ENCODE measurements around the gene ABCC8. TPM values are rescaled to one million over a fixed set of nuclear protein-coding genes. Genes with fewer than 3 reads are reported as not detected.

ABCC8 gene
- total RNA-seq, 2 donors from 2014 or later = 3.0 to 4.2 TPM

- no peak for DNase-seq (ENCODE audit: low spot score)
Observed at GRCh38 chr11:17402486-17402885, 74.2 kb downstream of the ABCC8 start.

GRCh38 chr11:17401841-17402240, 74.8 kb downstream of the ABCC8 start:
- no peaks in the 10 kb centered on the region for H3K36me3 ChIP-seq
- no peak overlapping the region for H3K4me3 ChIP-seq
- no peak for TF ChIP-seq CTCF (IDR thresholded peaks at IDR 0.05)
- no peaks in the 10 kb centered on the region for H3K9me3 ChIP-seq
- H3K27ac ChIP-seq = peak overlapping the region in 1 of 2 donors; percentile 45
- peaks cover 0 to 35% of the 10 kb centered on the region in 2 donors for H3K4me1 ChIP-seq
- DNase-seq (ENCODE audit: low spot score) = no peak
- no peaks in the 10 kb centered on the region for H3K27me3 ChIP-seq

More at GRCh38 chr11:17402486-17402885, 74.2 kb downstream of the ABCC8 start:
- Histone ChIP-seq H3K27ac (no peak overlapping the region), H3K9me3 (no peaks in the 10 kb centered on the region), H3K27me3 (no peaks in the 10 kb centered on the region), H3K36me3 (no peaks in the 10 kb centered on the region), H3K4me1 (peaks cover 0 to 36% of the 10 kb centered on the region in 2 donors), H3K4me3 (no peak overlapping the region)
- no peak for TF ChIP-seq CTCF (IDR thresholded peaks at IDR 0.05)

- H3K27ac ChIP-seq = peak overlapping the region; percentile 35 to 45
- no peak for TF ChIP-seq CTCF (IDR thresholded peaks at IDR 0.05)
- H3K9me3 ChIP-seq = no peaks in the 10 kb centered on the region
- peaks cover 0 to 30% of the 10 kb centered on the region in 2 donors for H3K4me1 ChIP-seq
- H3K27me3 ChIP-seq = no peaks in the 10 kb centered on the region
- no peaks in the 10 kb centered on the region for H3K36me3 ChIP-seq
- DNase-seq (ENCODE audit: low spot score) = no peak
- no peak overlapping the region for H3K4me3 ChIP-seq
Observed at GRCh38 chr11:17401316-17401715, 75.3 kb downstream of the ABCC8 start.

GRCh38 chr11:17400048-17400775, 76.4 kb downstream of the ABCC8 start:
- H3K4me3 ChIP-seq = no peak overlapping the region
- no peak for DNase-seq (ENCODE audit: low spot score)
- peaks cover 0 to 19% of the 10 kb centered on the region in 2 donors for H3K4me1 ChIP-seq
- TF ChIP-seq CTCF (IDR thresholded peaks at IDR 0.05) = no peak
- H3K27me3 ChIP-seq = no peaks in the 10 kb centered on the region
- no peak overlapping the region for H3K27ac ChIP-seq
- no peaks in the 10 kb centered on the region for H3K36me3 ChIP-seq
- no peaks in the 10 kb centered on the region for H3K9me3 ChIP-seq

- peaks cover 0 to 12% of the 10 kb centered on the region in 2 donors for H3K4me1 ChIP-seq
- TF ChIP-seq CTCF (IDR thresholded peaks at IDR 0.05) = no peak
- no peaks in the 10 kb centered on the region for H3K9me3 ChIP-seq
- no peak overlapping the region for H3K4me3 ChIP-seq
- DNase-seq (ENCODE audit: low spot score) = no peak
- no peaks in the 10 kb centered on the region for H3K27me3 ChIP-seq
- no peak overlapping the region for H3K27ac ChIP-seq
- no peaks in the 10 kb centered on the region for H3K36me3 ChIP-seq
Observed at GRCh38 chr11:17399236-17399635, 77.4 kb downstream of the ABCC8 start.

All from right atrium auricular region (tissue), 2 donors.